HCT116 (cell line): ENCODE measurements around the gene KCND3. TPM values are rescaled to one million over a fixed set of nuclear protein-coding genes. Genes with fewer than 3 reads are reported as not detected.

Experiments used
- ATAC-seq: fragments of 200-7000 bp; cut with Tn5 transposase; 2 replicates; pipeline ENCODE4 v1.9.1; 2020; ENCODE audit warnings: mild to moderate bottlenecking, moderate library complexity
- BruUV-seq: library from RNA; stranded (reverse); fragments of 400-500 nt; replicated peaks from 2 replicates; lab custom pipeline; 2021; lab: Mats Ljungman, UMichigan
- CTCF ChIA-PET: fragments of 300-600 bp; sonication (Branson Sonifier 250); formaldehyde crosslinking; loops from one replicate; lab custom pipeline; 2021; ENCODE audit warnings: antibody characterized with exemption; lab: Charles Lee
- POLR2A ChIA-PET: fragments of 300-600, 350-600 bp; sonication (Branson Sonifier 250); formaldehyde crosslinking; loops from one replicate; lab custom pipeline; 2021; ENCODE audit warnings: antibody characterized with exemption; lab: Charles Lee
- RAD21 ChIA-PET, 2 experiments: fragments of 300-600 bp; sonication (Branson Sonifier 250); formaldehyde crosslinking; loops; one replicate each; lab custom pipeline; 2023; ENCODE audit warnings: low total read pairs in 2 of 2; ENCODE audit not compliant: uncharacterized antibody in 2 of 2, unreplicated experiment in 2 of 2, low non-redundant PET in 1 of 2; lab: Charles Lee
- DNase-seq: peaks from one replicate; pipeline ENCODE4 v3.0.0-alpha.2; 2010; ENCODE audit warnings: low read depth, low spot score
- H2AFZ ChIP-seq: fragments of 200-600 bp; shearing (Covaris generic), sonication (generic); 2 replicates; pipeline ENCODE4 v1.6.1; 2017; ENCODE audit warnings: low read depth, mixed run types, mixed read lengths, antibody characterized with exemption, low read length; ENCODE audit not compliant: poor library complexity, severe bottlenecking
- H3K27ac ChIP-seq: 2 replicates; pipeline ENCODE4 v1.5.1; 2012; ENCODE audit warnings: low read depth, low read length
- H3K27me3 ChIP-seq: fragments of 200-600 bp; sonication (generic); 2 replicates; pipeline ENCODE4 v1.6.1; 2016; ENCODE audit warnings: mixed run types, low read length, mixed read lengths; ENCODE audit not compliant: insufficient read depth
- H3K36me3 ChIP-seq, 2 experiments: fragments of 200-500 bp in 1 of 2; fragments of 200-600 bp in 1 of 2; sonication (Bioruptor generic) in 1 of 2; sonication (generic) in 1 of 2; 2 replicates each; pipeline versions ENCODE4 v1.5.1 to v1.6.1; 2014 to 2016; ENCODE audit warnings: low read length in 2 of 2, inconsistent platforms in 1 of 2, mixed read lengths in 1 of 2, mixed run types in 1 of 2; ENCODE audit not compliant: insufficient read depth in 2 of 2, control insufficient read depth in 1 of 2
- H3K4me1 ChIP-seq, 2 experiments: fragments of 200-600 bp in 1 of 2; sonication (generic) in 1 of 2; 2 replicates each; pipeline versions ENCODE4 v1.5.1 to v1.6.1; 2012 to 2017; ENCODE audit warnings: low read length in 2 of 2, inconsistent platforms in 1 of 2, mild to moderate bottlenecking in 1 of 2, mixed read lengths in 1 of 2, mixed run types in 1 of 2, moderate library complexity in 1 of 2; ENCODE audit not compliant: insufficient read depth in 2 of 2, control insufficient read depth in 1 of 2
- H3K4me2 ChIP-seq: fragments of 200-600 bp; sonication (generic); 2 replicates; pipeline ENCODE4 v1.6.1; 2017; ENCODE audit warnings: mixed run types, low read length, mixed read lengths
- H3K4me3 ChIP-seq, 2 experiments: fragments of 200-600 bp in 1 of 2; sonication (generic) in 1 of 2; replicated peaks in 1 of 2; 2 replicates each; pipeline ENCODE4 v1.5.1; 2011 to 2016; ENCODE audit warnings: low read length in 2 of 2, control low read depth in 1 of 2, low read depth in 1 of 2, mild to moderate bottlenecking in 1 of 2, mixed read lengths in 1 of 2, mixed run types in 1 of 2
- H3K79me2 ChIP-seq: fragments of 200-600 bp; sonication (generic); 2 replicates; pipeline ENCODE4 v1.6.1; 2017; ENCODE audit warnings: mild to moderate bottlenecking, mixed run types, low read length, moderate library complexity, mixed read lengths; ENCODE audit not compliant: insufficient read depth
- H3K9ac ChIP-seq: fragments of 200-600 bp; sonication (generic); 2 replicates; pipeline ENCODE4 v1.6.1; 2016; ENCODE audit warnings: low read length, mixed read lengths
- H3K9me2 ChIP-seq: fragments of 200-600 bp; sonication (generic), shearing (Covaris generic); 2 replicates; pipeline ENCODE4 v1.6.1; 2017; ENCODE audit warnings: mixed run types, mild to moderate bottlenecking, moderate library complexity; ENCODE audit not compliant: insufficient read depth
- H3K9me3 ChIP-seq, 2 experiments: fragments of 200-500 bp in 1 of 2; fragments of 200-600 bp in 1 of 2; sonication (Bioruptor generic) in 1 of 2; sonication (generic) in 1 of 2; 2 replicates each; pipeline ENCODE4 v1.6.1; 2014 to 2017; ENCODE audit warnings: low read length in 2 of 2, mixed read lengths in 2 of 2, inconsistent platforms in 1 of 2, low read depth in 1 of 2, mild to moderate bottlenecking in 1 of 2, mixed run types in 1 of 2, moderate library complexity in 1 of 2; ENCODE audit not compliant: control insufficient read depth in 1 of 2, insufficient read depth in 1 of 2
- H4K20me1 ChIP-seq: fragments of 200-600 bp; sonication (generic), shearing (Covaris generic); 2 replicates; pipeline ENCODE4 v1.6.1; 2017; ENCODE audit warnings: mixed run types, mild to moderate bottlenecking, moderate library complexity; ENCODE audit not compliant: insufficient read depth
- ATF3 ChIP-seq: IDR thresholded peaks from 2 replicates; pipeline ENCODE4 v1.6.1; 2012
- CBX3 ChIP-seq: IDR thresholded peaks from 2 replicates; pipeline ENCODE4 v1.6.1; 2012; ENCODE audit warnings: low read depth
- CEBPB ChIP-seq: IDR thresholded peaks from 2 replicates; pipeline ENCODE4 v1.6.1; 2012; ENCODE audit warnings: low read depth
- CTCF ChIP-seq, 3 experiments: fragments of 200-600 bp in 1 of 3; sonication (generic) in 1 of 3; IDR thresholded peaks in 2 of 3; conservative IDR thresholded peaks in 1 of 3; 2 replicates each; pipeline ENCODE4 v1.5.1; 2012 to 2017; ENCODE audit warnings: low read depth in 2 of 3, low read length in 2 of 3, antibody characterized with exemption in 1 of 3, borderline replicate concordance in 1 of 3, control low read depth in 1 of 3, mild to moderate bottlenecking in 1 of 3, mixed read lengths in 1 of 3, mixed run types in 1 of 3, moderate library complexity in 1 of 3; ENCODE audit not compliant: insufficient read depth in 1 of 3
- EZH2phosphoT487 ChIP-seq: fragments of 200-600 bp; IDR thresholded peaks from 2 replicates; pipeline ENCODE4 v1.6.1; 2018; ENCODE audit warnings: antibody characterized with exemption, borderline replicate concordance
- FOSL1 ChIP-seq: IDR thresholded peaks from 2 replicates; pipeline ENCODE4 v1.6.1; 2012; ENCODE audit warnings: low read depth
- MAX ChIP-seq: IDR thresholded peaks from 2 replicates; pipeline ENCODE4 v1.6.1; 2012
- POLR2A ChIP-seq: IDR thresholded peaks from 2 replicates; pipeline ENCODE4 v1.7.0; 2011; ENCODE audit warnings: borderline replicate concordance; ENCODE audit not compliant: insufficient read depth, insufficient read length; ENCODE audit errors: extremely low read depth
- POLR2AphosphoS5 ChIP-seq: IDR thresholded peaks from 2 replicates; pipeline ENCODE4 v1.6.1; 2011; ENCODE audit warnings: mild to moderate bottlenecking, low read depth, low read length, moderate library complexity
- SIN3A ChIP-seq: IDR thresholded peaks from 2 replicates; pipeline ENCODE4 v1.6.1; 2012; ENCODE audit warnings: low read depth
- SRF ChIP-seq: IDR thresholded peaks from 2 replicates; pipeline ENCODE4 v1.6.1; 2012; ENCODE audit warnings: low read depth
- TCF7L2 ChIP-seq: IDR thresholded peaks from 2 replicates; pipeline ENCODE4 v1.7.0; 2011; ENCODE audit warnings: borderline replicate concordance, inconsistent platforms; ENCODE audit not compliant: insufficient read depth, insufficient read length; ENCODE audit errors: extremely low read depth
- YY1 ChIP-seq: IDR thresholded peaks from 2 replicates; pipeline ENCODE4 v1.6.1; 2011; ENCODE audit warnings: low read length, low read depth, moderate library complexity, mild to moderate bottlenecking; ENCODE audit not compliant: insufficient replicate concordance; ENCODE audit errors: extremely low read depth
- ZBTB33 ChIP-seq: IDR thresholded peaks from 2 replicates; pipeline ENCODE4 v1.6.1; 2011; ENCODE audit warnings: mild to moderate bottlenecking, low read length, moderate library complexity; ENCODE audit not compliant: insufficient replicate concordance; ENCODE audit errors: extremely low read depth
- ZFX ChIP-seq: fragments of 450-650 bp; IDR thresholded peaks from 2 replicates; pipeline ENCODE4 v1.6.1; 2017
- intact Hi-C: fragments of 100-400 bp; cut with micrococcal nuclease; formaldehyde crosslinking; loops from 2 replicates; pipeline ENCODE4 v1.10.0; 2022
- total RNA-seq: library from RNA; stranded (reverse); gene quantifications from one replicate; pipeline ENCODE4 v1.2.1, GENCODE V29; 2021; ENCODE audit not compliant: unreplicated experiment

KCND3 gene
- total RNA-seq, 1 experiment from 2014 or later = 0.44 TPM

GRCh38 chr1:112021263-112021662 is 31.8 kb upstream of the KCND3 start:
- CTCF ChIA-PET = no interaction called here
- intact Hi-C loops = no loop called here
- peaks cover 73% of the 10 kb centered on the region for H3K27me3 ChIP-seq

More at GRCh38 chr1:112021263-112021662, 31.8 kb upstream of the KCND3 start:
- ChIA-PET RAD21 (interaction anchor here in 1 of 2 experiments (0.7 kb wide), 1 partner anchor 204 kb away, joined by 3 read pairs; no protein-coding TSS in a partner anchor), POLR2A (no interaction called here)
- TF ChIP-seq POLR2AphosphoS5 (no peak), POLR2A (no peak), FOSL1 (no peak), CEBPB (no peak), YY1 (no peak), CBX3 (no peak), MAX (no peak), SRF (no peak), ATF3 (no peak), ZBTB33 (no peak), SIN3A (no peak), TCF7L2 (no peak), CTCF (IDR thresholded peaks at IDR 0.05 in 2 of 3, conservative IDR thresholded peaks at IDR 0.05 in 1 of 3; ENCODE audit: borderline replicate concordance in 1 of 3, insufficient read depth in 1 of 3, low read depth in 2 of 3, low read length in 2 of 3) (no peak), EZH2phosphoT487 (no peak), ZFX (no peak)
- Histone ChIP-seq H3K9me3 (no peaks in the 10 kb centered on the region), H4K20me1 (no peaks in the 10 kb centered on the region), H3K9ac (no peak overlapping the region), H3K27ac (no peak overlapping the region), H2AFZ (no peak overlapping the region), H3K4me1 (no peaks in the 10 kb centered on the region), H3K4me2 (no peak overlapping the region), H3K79me2 (no peaks in the 10 kb centered on the region), H3K36me3 (no peaks in the 10 kb centered on the region), H3K4me3 (no peak overlapping the region), H3K9me2 (no peaks in the 10 kb centered on the region)
- ATAC-seq (no peak), DNase-seq (no peak)
- BruUV-seq = no TSS peak
